GM18868 (cell line): ENCODE measurements around the gene PPM1F.

ENCODE experiments used
- ATAC-seq: cut with Tn5 transposase; IDR thresholded peaks from one replicate; pipeline ENCODE4 v1.9.1; 2021; ENCODE audit warnings: mild to moderate bottlenecking, moderate library complexity; ENCODE audit not compliant: unreplicated experiment

Gene PPM1F

GRCh38 chr22:21977814-21978213 lies 25.2 kb upstream of the PPM1F start:
- no peak for ATAC-seq

- no peak for ATAC-seq
Observed at GRCh38 chr22:21975854-21976345, 23.3 kb upstream of the PPM1F start.

GRCh38 chr22:21975273-21975672 lies 22.6 kb upstream of the PPM1F start:
- ATAC-seq, result no peak

- ATAC-seq, result no peak
Observed at GRCh38 chr22:21974058-21974649, 21.5 kb upstream of the PPM1F start.

- no peak for ATAC-seq
Observed at GRCh38 chr22:21972806-21973205, 20.2 kb upstream of the PPM1F start.

GRCh38 chr22:21972293-21972779 lies 19.7 kb upstream of the PPM1F start:
- no peak for ATAC-seq

GRCh38 chr22:21971858-21972275 lies 19.2 kb upstream of the PPM1F start:
- ATAC-seq, result no peak

GRCh38 chr22:21970800-21971617 lies 18.4 kb upstream of the PPM1F start:
- no peak for ATAC-seq

- no peak for ATAC-seq
Observed at GRCh38 chr22:21970037-21970799, 17.6 kb upstream of the PPM1F start.

GRCh38 chr22:21968452-21969129 lies 15.9 kb upstream of the PPM1F start:
- no peak for ATAC-seq

GRCh38 chr22:21967693-21968271 lies 15.1 kb upstream of the PPM1F start:
- no peak for ATAC-seq

- ATAC-seq, result no peak
Observed at GRCh38 chr22:21966643-21967516, 14.2 kb upstream of the PPM1F start.

GRCh38 chr22:21965762-21966288 lies 13.2 kb upstream of the PPM1F start:
- ATAC-seq, result no peak

GRCh38 chr22:21964918-21965484 lies 12.4 kb upstream of the PPM1F start:
- no peak for ATAC-seq

GRCh38 chr22:21964234-21964633 lies 11.6 kb upstream of the PPM1F start:
- ATAC-seq, result no peak

- ATAC-seq, result no peak
Observed at GRCh38 chr22:21963790-21964211, 11.2 kb upstream of the PPM1F start.

- ATAC-seq, result no peak
Observed at GRCh38 chr22:21963286-21963685, 10.6 kb upstream of the PPM1F start.

GRCh38 chr22:21962655-21962949 lies 10.0 kb upstream of the PPM1F start:
- no peak for ATAC-seq
